HCT116 (cell line): ENCODE results near the gene IFT88. TPM values are rescaled to one million over a fixed set of nuclear protein-coding genes. Genes with fewer than 3 reads are reported as not detected.

Experiments used
- ATAC-seq: fragments of 200-7000 bp; cut with Tn5 transposase; 2 replicates; pipeline ENCODE4 v1.9.1; 2020; ENCODE audit warnings: mild to moderate bottlenecking, moderate library complexity
- BruUV-seq: library from RNA; stranded (reverse); fragments of 400-500 nt; replicated peaks from 2 replicates; lab custom pipeline; 2021; lab: Mats Ljungman, UMichigan
- CTCF ChIA-PET: fragments of 300-600 bp; sonication (Branson Sonifier 250); formaldehyde crosslinking; loops from one replicate; lab custom pipeline; 2021; ENCODE audit warnings: antibody characterized with exemption; lab: Charles Lee
- POLR2A ChIA-PET: fragments of 300-600, 350-600 bp; sonication (Branson Sonifier 250); formaldehyde crosslinking; loops from one replicate; lab custom pipeline; 2021; ENCODE audit warnings: antibody characterized with exemption; lab: Charles Lee
- RAD21 ChIA-PET, 2 experiments: fragments of 300-600 bp; sonication (Branson Sonifier 250); formaldehyde crosslinking; loops; one replicate each; lab custom pipeline; 2023; ENCODE audit warnings: low total read pairs in 2 of 2; ENCODE audit not compliant: uncharacterized antibody in 2 of 2, unreplicated experiment in 2 of 2, low non-redundant PET in 1 of 2; lab: Charles Lee
- DNase-seq: peaks from one replicate; pipeline ENCODE4 v3.0.0-alpha.2; 2010; ENCODE audit warnings: low read depth, low spot score
- H2AFZ ChIP-seq: fragments of 200-600 bp; shearing (Covaris generic), sonication (generic); 2 replicates; pipeline ENCODE4 v1.6.1; 2017; ENCODE audit warnings: low read depth, mixed run types, mixed read lengths, antibody characterized with exemption, low read length; ENCODE audit not compliant: poor library complexity, severe bottlenecking
- H3K27ac ChIP-seq: 2 replicates; pipeline ENCODE4 v1.5.1; 2012; ENCODE audit warnings: low read depth, low read length
- H3K27me3 ChIP-seq: fragments of 200-600 bp; sonication (generic); 2 replicates; pipeline ENCODE4 v1.6.1; 2016; ENCODE audit warnings: mixed run types, low read length, mixed read lengths; ENCODE audit not compliant: insufficient read depth
- H3K36me3 ChIP-seq, 2 experiments: fragments of 200-500 bp in 1 of 2; fragments of 200-600 bp in 1 of 2; sonication (Bioruptor generic) in 1 of 2; sonication (generic) in 1 of 2; 2 replicates each; pipeline versions ENCODE4 v1.5.1 to v1.6.1; 2014 to 2016; ENCODE audit warnings: low read length in 2 of 2, inconsistent platforms in 1 of 2, mixed read lengths in 1 of 2, mixed run types in 1 of 2; ENCODE audit not compliant: insufficient read depth in 2 of 2, control insufficient read depth in 1 of 2
- H3K4me1 ChIP-seq, 2 experiments: fragments of 200-600 bp in 1 of 2; sonication (generic) in 1 of 2; 2 replicates each; pipeline versions ENCODE4 v1.5.1 to v1.6.1; 2012 to 2017; ENCODE audit warnings: low read length in 2 of 2, inconsistent platforms in 1 of 2, mild to moderate bottlenecking in 1 of 2, mixed read lengths in 1 of 2, mixed run types in 1 of 2, moderate library complexity in 1 of 2; ENCODE audit not compliant: insufficient read depth in 2 of 2, control insufficient read depth in 1 of 2
- H3K4me2 ChIP-seq: fragments of 200-600 bp; sonication (generic); 2 replicates; pipeline ENCODE4 v1.6.1; 2017; ENCODE audit warnings: mixed run types, low read length, mixed read lengths
- H3K4me3 ChIP-seq, 2 experiments: fragments of 200-600 bp in 1 of 2; sonication (generic) in 1 of 2; replicated peaks in 1 of 2; 2 replicates each; pipeline ENCODE4 v1.5.1; 2011 to 2016; ENCODE audit warnings: low read length in 2 of 2, control low read depth in 1 of 2, low read depth in 1 of 2, mild to moderate bottlenecking in 1 of 2, mixed read lengths in 1 of 2, mixed run types in 1 of 2
- H3K79me2 ChIP-seq: fragments of 200-600 bp; sonication (generic); 2 replicates; pipeline ENCODE4 v1.6.1; 2017; ENCODE audit warnings: mild to moderate bottlenecking, mixed run types, low read length, moderate library complexity, mixed read lengths; ENCODE audit not compliant: insufficient read depth
- H3K9ac ChIP-seq: fragments of 200-600 bp; sonication (generic); 2 replicates; pipeline ENCODE4 v1.6.1; 2016; ENCODE audit warnings: low read length, mixed read lengths
- H3K9me2 ChIP-seq: fragments of 200-600 bp; sonication (generic), shearing (Covaris generic); 2 replicates; pipeline ENCODE4 v1.6.1; 2017; ENCODE audit warnings: mixed run types, mild to moderate bottlenecking, moderate library complexity; ENCODE audit not compliant: insufficient read depth
- H3K9me3 ChIP-seq, 2 experiments: fragments of 200-500 bp in 1 of 2; fragments of 200-600 bp in 1 of 2; sonication (Bioruptor generic) in 1 of 2; sonication (generic) in 1 of 2; 2 replicates each; pipeline ENCODE4 v1.6.1; 2014 to 2017; ENCODE audit warnings: low read length in 2 of 2, mixed read lengths in 2 of 2, inconsistent platforms in 1 of 2, low read depth in 1 of 2, mild to moderate bottlenecking in 1 of 2, mixed run types in 1 of 2, moderate library complexity in 1 of 2; ENCODE audit not compliant: control insufficient read depth in 1 of 2, insufficient read depth in 1 of 2
- H4K20me1 ChIP-seq: fragments of 200-600 bp; sonication (generic), shearing (Covaris generic); 2 replicates; pipeline ENCODE4 v1.6.1; 2017; ENCODE audit warnings: mixed run types, mild to moderate bottlenecking, moderate library complexity; ENCODE audit not compliant: insufficient read depth
- EGR1 ChIP-seq: IDR thresholded peaks from 2 replicates; pipeline ENCODE4 v1.6.1; 2012; ENCODE audit warnings: low read depth
- EZH2 ChIP-seq: fragments of 200-600 bp; sonication (generic); IDR thresholded peaks from 2 replicates; pipeline ENCODE4 v1.6.1; 2017; ENCODE audit warnings: antibody characterized with exemption, mixed run types
- FOSL1 ChIP-seq: IDR thresholded peaks from 2 replicates; pipeline ENCODE4 v1.6.1; 2012; ENCODE audit warnings: low read depth
- JUND ChIP-seq: IDR thresholded peaks from 2 replicates; pipeline ENCODE4 v1.6.1; 2012
- RAD21 ChIP-seq: IDR thresholded peaks from 2 replicates; pipeline ENCODE4 v1.6.1; 2012; ENCODE audit warnings: low read depth, mild to moderate bottlenecking
- SRF ChIP-seq: IDR thresholded peaks from 2 replicates; pipeline ENCODE4 v1.6.1; 2012; ENCODE audit warnings: low read depth
- intact Hi-C: fragments of 100-400 bp; cut with micrococcal nuclease; formaldehyde crosslinking; loops from 2 replicates; pipeline ENCODE4 v1.10.0; 2022
- total RNA-seq: library from RNA; stranded (reverse); gene quantifications from one replicate; pipeline ENCODE4 v1.2.1, GENCODE V29; 2021; ENCODE audit not compliant: unreplicated experiment
- TF ChIP-seq, protein P1 (sequence below): IDR thresholded peaks from 2 replicates; pipeline ENCODE4 v1.6.1; 2011; ENCODE audit warnings: mild to moderate bottlenecking, low read length, moderate library complexity; ENCODE audit not compliant: insufficient replicate concordance; ENCODE audit errors: extremely low read depth
- TF ChIP-seq, protein P2 (sequence below): IDR thresholded peaks from 2 replicates; pipeline ENCODE4 v1.6.1; 2012

The IFT88 gene
- total RNA-seq, 1 experiment from 2014 or later = 13.1 TPM

DNA sequence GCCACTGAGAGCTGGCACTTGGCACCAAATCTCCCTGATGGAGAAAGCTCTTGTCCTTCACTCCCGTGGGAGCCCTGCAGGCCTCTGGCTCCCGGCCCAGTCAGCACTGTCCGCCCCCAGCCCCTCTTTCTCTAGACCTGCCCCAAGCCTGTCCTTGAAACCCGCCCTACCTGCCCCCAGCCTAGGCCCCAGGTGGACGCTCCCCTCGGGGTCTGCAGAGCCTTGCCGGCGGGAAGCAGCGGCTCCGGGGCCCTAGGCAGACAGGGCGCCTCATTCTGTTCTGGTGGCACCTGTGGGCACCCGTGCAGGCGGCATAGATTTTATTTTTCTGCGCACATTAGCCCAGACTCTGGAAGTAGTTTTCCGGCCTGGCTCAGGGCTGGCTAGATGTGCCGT, 154.1 kb downstream of the IFT88 start:
- H3K9me2 ChIP-seq = no peaks in the 10 kb centered on the region
- H3K4me2 ChIP-seq = no peak overlapping the region
- no peak overlapping the region for H3K9ac ChIP-seq
- peaks cover 12 to 16% of the 10 kb centered on the region in 2 experiments for H3K4me1 ChIP-seq
- H3K36me3 ChIP-seq = no peaks in the 10 kb centered on the region
- no peaks in the 10 kb centered on the region for H3K79me2 ChIP-seq
- ATAC-seq (no peak), DNase-seq (no peak)
- intact Hi-C loops = no loop called here
- no peak overlapping the region for H3K4me3 ChIP-seq
- H2AFZ ChIP-seq = no peak overlapping the region
- H3K27ac ChIP-seq = no peak overlapping the region
- H4K20me1 ChIP-seq = no peaks in the 10 kb centered on the region
- H3K27me3 ChIP-seq = no peaks in the 10 kb centered on the region
- BruUV-seq = no TSS peak
- no peaks in the 10 kb centered on the region for H3K9me3 ChIP-seq
- ChIA-PET CTCF (no interaction called here), RAD21 (no interaction called here), POLR2A (no interaction called here)
- TF ChIP-seq EZH2 (no peak), SRF (no peak), RAD21 (no peak), EGR1 (no peak)
- TF ChIP-seq, protein P1, sequence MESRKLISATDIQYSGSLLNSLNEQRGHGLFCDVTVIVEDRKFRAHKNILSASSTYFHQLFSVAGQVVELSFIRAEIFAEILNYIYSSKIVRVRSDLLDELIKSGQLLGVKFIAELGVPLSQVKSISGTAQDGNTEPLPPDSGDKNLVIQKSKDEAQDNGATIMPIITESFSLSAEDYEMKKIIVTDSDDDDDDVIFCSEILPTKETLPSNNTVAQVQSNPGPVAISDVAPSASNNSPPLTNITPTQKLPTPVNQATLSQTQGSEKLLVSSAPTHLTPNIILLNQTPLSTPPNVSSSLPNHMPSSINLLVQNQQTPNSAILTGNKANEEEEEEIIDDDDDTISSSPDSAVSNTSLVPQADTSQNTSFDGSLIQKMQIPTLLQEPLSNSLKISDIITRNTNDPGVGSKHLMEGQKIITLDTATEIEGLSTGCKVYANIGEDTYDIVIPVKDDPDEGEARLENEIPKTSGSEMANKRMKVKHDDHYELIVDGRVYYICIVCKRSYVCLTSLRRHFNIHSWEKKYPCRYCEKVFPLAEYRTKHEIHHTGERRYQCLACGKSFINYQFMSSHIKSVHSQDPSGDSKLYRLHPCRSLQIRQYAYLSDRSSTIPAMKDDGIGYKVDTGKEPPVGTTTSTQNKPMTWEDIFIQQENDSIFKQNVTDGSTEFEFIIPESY = no peak

DNA sequence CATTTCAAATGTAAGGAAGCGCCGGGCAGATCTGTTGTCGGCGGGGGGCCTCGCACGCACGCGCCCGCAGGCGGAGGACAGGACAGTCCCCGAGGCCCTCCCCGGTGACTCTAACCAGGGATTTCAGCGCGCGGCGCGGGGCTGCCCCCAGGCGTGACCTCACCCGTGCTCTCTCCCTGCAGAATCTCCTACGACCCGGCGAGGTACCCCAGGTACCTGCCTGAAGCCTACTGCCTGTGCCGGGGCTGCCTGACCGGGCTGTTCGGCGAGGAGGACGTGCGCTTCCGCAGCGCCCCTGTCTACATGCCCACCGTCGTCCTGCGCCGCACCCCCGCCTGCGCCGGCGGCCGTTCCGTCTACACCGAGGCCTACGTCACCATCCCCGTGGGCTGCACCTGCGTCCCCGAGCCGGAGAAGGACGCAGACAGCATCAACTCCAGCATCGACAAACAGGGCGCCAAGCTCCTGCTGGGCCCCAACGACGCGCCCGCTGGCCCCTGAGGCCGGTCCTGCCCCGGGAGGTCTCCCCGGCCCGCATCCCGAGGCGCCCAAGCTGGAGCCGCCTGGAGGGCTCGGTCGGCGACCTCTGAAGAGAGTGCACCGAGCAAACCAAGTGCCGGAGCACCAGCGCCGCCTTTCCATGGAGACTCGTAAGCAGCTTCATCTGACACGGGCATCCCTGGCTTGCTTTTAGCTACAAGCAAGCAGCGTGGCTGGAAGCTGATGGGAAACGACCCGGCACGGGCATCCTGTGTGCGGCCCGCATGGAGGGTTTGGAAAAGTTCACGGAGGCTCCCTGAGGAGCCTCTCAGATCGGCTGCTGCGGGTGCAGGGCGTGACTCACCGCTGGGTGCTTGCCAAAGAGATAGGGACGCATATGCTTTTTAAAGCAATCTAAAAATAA, 154.7 kb downstream of the IFT88 start:
- no peaks in the 10 kb centered on the region for H4K20me1 ChIP-seq
- DNase-seq = no peak
- H3K36me3 ChIP-seq = no peaks in the 10 kb centered on the region
- no peaks in the 10 kb centered on the region for H3K9me2 ChIP-seq
- peaks cover 12 to 16% of the 10 kb centered on the region in 2 experiments for H3K4me1 ChIP-seq
- peak overlapping the region; percentile 29; the same call in 1 of the 2 replicates for H3K27ac ChIP-seq
- H3K79me2 ChIP-seq = no peaks in the 10 kb centered on the region
- H3K4me2 ChIP-seq = peak overlapping the region; percentile 83
- ChIA-PET CTCF (interaction anchor here (0.6 to 1.3 kb wide), 2 partner anchors 11 to 12 kb away, joined by 3 to 5 read pairs; no protein-coding TSS in a partner anchor), POLR2A (interaction anchor here (1.4 kb wide), 1 partner anchor 18 kb away, joined by 3 read pairs; no protein-coding TSS in a partner anchor), RAD21 (no interaction called here)
- peak overlapping the region in 1 of 2 experiments; percentile 48; a peak in 3 of 4 replicates for H3K4me3 ChIP-seq
- no peaks in the 10 kb centered on the region for H3K9me3 ChIP-seq
- BruUV-seq = no TSS peak
- peak; percentile 75 for ATAC-seq
- peak; percentile 15; the same call in 1 of the 2 replicates for TF ChIP-seq JUND
- TF ChIP-seq EGR1 = no peak
- no peak for TF ChIP-seq SRF
- TF ChIP-seq, protein P2, sequence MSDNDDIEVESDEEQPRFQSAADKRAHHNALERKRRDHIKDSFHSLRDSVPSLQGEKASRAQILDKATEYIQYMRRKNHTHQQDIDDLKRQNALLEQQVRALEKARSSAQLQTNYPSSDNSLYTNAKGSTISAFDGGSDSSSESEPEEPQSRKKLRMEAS = no peak
- no peak for TF ChIP-seq FOSL1
- H3K9ac ChIP-seq = peak overlapping the region; percentile 24; the same call in 1 of the 2 replicates
- peak overlapping the region; percentile 17 for H2AFZ ChIP-seq
- intact Hi-C loops = no loop called here
- no peaks in the 10 kb centered on the region for H3K27me3 ChIP-seq
